HPDE6-E6E7 (cell line): ENCODE data around the gene UBAC2.
"Not testable (repeated sequence)": the region's sequence is repeated elsewhere in the genome, so short reads cannot be mapped to it uniquely, and the experiment has no call there.

Experiments
- DNase-seq: peaks from one replicate; pipeline ENCODE4 v3.0.0; 2011; ENCODE audit warnings: missing footprints; ENCODE audit errors: extremely low spot score

UBAC2 gene

DNA sequence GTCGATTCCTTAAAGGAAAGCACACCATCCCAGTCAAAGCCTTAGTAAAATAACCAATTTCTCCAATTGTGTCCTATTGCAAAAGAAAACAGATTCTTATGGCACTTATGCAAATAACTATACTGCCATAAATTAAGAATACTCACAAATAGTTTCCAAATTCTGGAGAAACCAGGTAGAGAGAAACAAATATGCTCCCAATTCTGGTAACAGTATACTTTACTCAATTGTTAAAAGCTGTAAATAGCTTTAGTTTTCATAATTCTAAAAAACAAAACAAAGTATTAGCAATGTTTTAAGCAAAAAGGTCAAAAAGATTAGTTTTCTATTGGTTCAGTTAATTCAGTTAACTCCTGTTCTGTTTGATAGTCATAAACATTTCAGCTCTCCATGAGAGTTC lies 18.2 kb upstream of the UBAC2 start:
- DNase-seq: no peak

DNA sequence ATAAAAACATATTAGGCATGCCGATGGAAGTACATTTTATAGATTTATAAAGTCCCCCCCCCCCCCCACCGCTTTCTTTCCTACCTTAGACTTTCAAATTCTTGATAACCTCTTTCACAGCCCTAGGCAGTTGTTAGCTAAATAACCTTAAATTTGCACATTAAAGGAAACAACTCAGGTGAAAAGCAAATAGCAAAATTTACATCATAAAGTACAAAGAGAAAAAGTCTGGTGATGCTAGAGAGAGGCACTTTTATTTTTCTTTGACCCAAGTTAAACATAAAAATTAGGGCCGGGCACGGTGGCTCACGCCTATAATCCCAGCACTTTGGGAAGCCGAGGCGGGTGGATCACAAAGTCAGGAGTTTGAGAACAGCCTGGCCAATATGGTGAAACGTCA lies 15.0 kb upstream of the UBAC2 start:
- no peak for DNase-seq

DNA sequence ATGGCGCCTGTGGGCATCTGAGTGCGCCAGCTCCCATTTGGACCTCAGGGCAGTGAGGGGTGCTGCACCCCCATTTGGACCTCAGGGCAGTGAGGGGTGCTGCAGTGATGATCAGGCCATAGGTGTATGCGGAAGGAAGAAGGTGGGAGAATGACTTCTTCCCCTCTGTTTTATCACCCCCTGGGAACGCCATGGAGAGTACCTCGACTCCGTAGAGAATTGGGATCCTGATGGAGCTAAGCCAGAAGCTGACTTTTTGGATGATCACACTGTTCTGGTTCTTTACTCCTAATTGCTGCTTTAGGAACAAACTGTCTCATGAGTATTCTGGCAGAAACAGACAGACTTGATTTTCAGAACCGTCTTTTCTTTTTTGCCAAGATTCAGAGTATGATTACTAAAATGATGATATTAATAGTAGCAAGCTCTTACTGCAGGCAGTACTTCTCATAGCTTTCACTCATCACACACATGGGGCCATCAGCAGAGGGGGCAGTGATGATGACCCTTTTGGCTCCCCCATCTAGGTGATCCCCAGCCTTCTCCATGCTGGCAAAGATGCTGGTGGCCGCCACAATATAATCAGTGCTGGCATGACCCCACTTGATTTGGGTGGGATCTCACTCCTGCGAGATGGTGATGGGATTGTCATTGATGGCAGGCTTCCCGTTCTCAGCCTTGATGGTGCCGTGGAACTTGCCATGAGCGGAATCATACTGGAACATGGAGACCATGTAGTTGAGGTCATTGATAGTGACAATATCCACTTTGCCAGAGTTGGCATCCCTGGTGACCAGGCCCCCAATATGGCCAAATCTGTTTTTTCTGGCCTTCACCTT lies 10.3 kb upstream of the UBAC2 start:
- no peak for DNase-seq

DNA sequence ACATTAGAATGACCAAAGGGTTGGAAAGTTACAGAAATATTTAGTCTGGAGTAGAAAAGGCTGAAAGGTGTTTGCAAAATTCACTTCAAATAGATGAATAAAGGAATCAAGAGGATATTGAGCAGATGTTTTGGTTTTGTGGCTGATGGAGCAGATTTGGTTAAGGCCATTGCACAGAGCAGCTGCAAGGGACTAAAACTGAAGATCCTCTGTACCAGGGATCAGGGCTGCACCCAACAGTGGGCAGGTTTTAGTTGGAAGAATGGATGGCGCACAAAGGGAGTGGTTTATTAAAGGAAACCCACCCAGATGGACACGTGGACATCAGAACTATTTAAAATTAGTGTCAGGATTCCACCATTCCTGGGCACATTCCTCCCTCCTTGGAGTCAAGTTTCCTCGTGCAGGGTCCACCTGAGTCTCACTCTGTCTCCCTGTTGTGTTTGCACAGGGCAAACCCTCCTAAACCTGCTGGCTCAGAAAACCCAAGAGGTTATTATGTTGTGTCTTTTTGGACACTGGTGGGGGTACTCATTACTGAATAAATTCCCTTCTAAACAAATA lies 9.2 kb upstream of the UBAC2 start:
- DNase-seq: no peak

DNA sequence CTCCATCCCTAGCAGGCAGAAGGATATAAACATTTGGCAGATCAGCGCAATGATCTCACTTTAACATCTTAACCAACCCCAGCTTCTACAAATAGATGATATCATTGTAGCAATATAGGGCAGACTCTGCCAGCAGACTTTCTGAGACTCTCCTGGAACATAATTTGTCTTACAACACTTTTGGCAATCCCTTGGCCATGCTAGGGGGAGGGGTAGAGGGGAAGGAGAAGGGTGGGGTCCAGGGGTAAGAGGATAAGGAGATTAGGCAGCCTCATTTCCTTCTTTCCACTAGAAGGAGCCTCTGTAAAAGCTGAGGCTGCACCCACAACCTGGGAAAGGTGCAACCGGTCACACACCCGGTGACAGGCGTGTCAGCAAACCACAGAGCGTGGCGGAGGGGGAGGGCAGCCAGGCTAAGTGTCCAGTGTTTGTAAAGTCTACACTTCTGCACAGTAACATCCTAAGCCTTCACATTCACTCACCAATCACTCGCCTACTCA lies 8.7 kb upstream of the UBAC2 start:
- DNase-seq: no peak

DNA sequence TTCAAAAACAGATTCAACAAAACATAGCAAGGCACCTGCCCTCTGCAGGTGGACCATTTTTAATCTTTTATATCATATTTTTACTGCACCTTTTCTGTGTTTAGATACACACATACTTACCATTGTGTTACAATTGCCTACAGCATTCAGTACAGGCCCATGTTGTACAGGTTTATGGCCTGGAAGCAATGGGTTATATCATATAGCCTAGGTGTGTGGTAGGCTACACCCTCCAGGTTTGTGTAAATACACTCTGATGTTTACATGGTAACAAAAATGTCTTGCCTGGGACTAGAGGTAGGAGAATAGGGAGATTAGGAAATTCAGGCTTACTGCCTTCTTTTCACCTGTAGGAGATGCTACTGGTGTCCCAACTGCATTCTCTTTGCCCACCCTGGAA lies 8.2 kb upstream of the UBAC2 start:
- DNase-seq: no peak

DNA sequence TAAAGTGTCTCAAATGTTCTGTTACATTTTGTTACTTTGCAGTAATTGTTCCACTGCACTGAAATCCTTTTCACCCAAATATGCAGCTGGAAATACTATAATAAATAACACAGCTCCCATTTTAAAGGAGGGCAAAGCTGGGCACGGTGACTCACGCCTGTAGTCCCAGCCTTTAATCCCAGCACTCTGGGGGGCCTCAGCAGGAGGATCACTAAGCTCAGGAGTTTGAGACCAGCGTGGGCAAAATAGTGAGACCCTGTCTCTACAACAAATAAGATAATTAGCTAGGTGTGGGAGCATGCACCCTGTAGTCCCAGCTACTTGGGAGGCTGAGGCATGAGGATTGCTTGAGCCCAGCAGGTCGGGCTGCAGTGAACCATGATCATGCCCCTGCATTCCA lies 7.5 kb upstream of the UBAC2 start:
- no peak for DNase-seq

DNA sequence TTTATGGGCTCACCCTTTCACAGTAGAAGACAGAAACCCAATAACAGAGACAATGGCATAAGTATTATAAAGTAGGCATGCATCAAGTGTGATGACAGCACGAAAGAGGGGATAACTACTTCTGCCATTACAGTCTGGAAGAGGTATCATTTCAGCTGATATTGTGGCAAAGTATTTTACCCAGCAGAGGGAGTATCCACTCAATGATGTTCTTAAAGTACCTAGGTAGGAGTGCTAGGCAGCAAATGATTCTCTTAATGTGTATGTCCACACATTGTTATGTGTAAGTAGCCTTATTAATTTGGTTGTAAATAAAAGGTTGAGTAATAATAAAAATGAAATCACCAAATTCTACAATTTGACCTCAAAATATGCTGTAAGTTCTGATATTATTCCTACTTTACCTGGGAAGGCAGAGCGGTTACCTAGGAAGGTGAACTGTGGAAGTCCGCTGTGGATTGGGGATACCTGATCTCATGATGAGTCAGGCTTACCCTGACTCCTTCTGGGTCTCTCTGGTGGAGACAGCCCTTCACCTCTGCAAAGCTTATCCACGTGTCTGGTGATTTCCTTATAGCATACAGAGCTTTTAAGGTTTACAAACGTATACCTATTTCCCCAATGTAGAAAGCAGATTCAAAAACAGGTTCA lies 4.1 kb upstream of the UBAC2 start:
- peak; percentile 78 for DNase-seq

DNA sequence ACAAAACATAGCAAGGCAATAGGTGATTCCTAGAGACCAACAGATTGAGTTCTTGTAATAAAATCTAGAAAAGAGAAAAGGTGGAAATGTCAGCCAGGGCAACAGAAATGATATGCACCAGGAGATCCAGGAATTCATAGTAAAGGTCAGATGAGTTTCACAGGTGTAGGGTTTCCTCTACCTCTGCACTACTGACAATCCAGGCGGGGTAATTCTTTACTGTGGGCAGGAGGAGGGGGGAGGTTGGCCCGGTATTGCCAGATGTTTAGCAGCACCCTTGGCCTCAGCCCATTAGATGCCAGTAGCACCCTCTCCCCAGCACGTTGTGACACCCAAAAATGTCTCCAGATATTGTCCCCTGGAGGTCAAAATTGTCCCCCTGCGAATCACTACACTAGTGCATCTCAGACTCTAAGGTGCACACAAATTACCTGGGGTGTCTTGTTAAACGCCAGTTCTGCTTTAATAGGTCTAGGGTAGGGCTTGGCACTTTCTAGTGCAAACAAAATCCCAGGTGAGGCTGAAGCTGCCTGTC lies 3.5 kb upstream of the UBAC2 start:
- no peak for DNase-seq

DNA sequence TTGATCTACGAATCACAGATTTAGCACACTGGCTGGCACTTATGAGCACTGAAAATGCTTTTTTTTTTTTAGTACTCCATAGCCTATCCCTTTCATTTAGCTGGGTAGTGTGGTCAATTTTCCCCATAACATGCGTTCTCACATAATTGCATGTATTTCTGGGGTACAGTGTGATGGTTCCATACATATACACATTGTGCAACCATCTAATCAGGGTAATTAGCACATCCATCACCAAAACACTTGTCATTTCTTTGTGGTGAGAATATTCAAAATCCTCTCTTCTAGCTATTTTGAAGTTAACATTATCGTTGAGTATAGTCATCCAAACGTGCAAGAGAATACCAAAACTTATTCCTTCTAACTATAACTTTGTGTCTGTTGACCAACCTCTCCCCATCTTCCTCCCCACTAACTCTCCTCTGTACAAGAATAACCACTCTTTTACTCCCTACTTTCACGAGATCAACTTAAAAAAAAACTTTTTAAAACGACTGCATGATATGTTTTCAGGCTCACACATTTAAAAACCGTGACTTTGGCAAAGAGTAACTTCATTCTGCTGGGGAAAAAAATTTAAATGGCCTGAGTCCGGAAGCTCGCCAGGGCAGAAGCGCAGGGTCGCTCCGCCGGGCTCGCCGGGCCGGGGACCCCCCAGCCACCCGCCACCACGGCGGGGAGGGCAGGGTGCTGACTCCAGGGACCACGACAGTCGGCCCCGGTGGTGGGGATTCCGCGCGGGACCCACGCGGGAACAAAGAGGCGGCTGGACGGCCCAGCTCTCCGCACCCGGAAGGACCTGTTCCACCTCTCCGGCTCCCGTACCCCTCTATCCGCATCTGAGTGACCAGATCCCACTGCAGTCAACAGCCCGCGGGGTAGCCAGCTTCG lies 868 bp upstream of the UBAC2 start:
- DNase-seq: no peak

DNA sequence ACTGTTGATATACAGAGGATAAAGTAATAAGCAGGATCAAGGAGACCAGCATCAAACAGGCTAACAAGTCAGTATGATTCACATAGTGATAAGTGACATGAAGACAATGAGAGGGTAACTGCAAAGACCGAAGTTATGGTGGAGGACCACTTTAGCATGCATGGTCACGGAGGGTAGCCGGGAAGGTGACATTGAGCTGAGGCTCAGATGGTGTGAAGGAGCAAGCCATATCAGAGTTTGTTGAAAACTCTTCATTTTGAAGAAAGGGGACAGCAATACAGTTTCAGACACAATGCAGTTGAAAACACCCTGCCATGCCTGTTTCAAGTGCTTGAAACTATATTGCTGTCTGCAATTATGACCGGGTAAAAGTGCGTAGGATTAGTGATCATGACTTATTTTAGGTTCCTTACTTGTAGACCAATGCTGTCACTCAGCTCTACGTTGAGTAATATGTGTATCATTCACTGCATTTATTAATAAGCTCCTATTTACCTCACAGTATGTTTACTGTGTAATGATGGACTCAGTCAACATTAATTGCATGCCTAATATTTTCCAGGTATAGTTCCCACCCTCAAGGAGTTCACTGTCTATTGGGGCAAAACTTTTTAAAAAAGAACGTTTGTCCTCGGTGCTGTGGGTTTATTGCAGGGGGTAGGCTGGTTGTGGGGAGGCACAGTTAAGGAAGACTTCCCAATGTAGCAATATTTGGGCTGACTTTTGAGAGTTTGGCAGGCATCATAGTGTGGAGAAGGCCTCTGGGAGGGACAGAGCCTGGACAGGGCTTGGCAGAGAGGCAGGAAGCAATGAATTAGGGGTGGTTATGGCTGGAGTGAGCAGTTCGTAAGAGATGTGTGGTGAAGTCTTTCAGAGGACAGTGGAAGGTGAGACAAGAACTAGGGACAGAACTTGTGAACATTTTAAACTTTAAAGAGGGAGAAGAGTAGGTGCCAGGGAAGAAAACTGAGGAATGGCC lies 3.2 kb downstream of the UBAC2 start:
- no peak for DNase-seq

DNA sequence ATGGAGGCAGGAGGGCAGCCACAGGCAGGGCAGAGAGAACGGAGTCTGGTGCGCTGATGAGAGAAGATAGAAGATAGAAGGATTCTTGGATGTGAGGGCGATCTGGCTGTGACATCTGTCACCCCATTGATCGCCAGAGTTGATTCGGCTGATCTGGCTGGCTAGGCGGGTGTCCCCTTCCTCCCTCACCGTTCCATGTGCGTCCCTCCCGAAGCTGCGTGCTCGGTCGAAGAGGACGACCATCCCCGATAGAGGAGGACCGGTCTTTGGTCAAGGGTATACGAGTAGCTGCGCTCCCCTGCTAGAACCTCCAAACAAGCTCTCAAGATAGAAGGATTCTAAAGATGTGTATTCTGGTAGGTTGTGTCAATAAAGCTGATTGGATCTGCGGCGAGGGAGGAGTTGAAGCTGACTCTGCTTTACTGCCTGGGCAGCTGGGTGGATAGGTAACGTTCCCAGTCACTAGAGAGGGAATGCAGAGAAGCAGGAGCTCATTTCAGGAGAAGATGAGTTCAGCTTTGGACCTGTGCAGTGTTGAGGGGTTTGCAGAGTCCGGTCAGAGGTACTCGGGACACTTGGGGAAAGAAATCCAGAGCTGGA lies 5.1 kb downstream of the UBAC2 start:
- DNase-seq: no peak

DNA sequence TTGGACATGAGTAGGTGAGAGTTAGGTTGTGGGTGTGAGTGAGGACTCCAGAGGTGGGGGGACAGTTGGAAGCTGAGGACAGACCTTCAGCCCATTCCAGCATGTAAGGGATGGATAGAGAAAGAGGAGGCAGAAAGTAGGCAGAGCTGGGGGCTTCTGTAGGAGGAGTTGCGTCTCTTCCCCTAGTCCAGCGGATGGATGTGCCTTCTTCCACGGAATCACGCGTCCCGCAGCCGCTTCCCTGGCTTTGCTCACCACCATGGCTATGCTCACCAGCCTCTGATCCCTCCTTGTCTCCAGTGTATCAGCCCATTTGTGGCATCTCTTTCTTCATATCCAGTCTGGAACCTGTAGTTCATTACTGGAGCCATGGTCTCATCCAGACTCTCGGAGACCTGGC lies 5.6 kb downstream of the UBAC2 start:
- no peak for DNase-seq

DNA sequence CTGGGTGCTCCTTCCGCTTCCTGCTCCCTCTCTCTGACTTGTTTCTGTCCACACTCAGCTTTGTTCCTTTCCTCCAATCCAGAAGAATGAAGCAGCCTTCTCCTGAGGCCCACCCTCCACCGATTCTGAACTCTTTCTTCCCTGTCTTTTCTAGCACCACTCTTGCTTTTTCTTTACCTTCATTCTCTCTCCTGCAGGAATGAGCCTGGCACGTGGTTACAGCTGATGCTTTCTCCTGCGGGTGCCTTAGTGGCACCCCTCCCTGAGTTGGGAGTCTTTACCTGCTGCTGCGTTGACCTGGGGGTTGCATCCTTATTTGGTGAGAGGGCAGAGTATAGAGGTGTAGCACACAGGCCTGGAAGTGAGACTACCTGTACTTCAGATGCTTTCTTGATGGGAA lies 6.2 kb downstream of the UBAC2 start:
- no peak for DNase-seq

DNA sequence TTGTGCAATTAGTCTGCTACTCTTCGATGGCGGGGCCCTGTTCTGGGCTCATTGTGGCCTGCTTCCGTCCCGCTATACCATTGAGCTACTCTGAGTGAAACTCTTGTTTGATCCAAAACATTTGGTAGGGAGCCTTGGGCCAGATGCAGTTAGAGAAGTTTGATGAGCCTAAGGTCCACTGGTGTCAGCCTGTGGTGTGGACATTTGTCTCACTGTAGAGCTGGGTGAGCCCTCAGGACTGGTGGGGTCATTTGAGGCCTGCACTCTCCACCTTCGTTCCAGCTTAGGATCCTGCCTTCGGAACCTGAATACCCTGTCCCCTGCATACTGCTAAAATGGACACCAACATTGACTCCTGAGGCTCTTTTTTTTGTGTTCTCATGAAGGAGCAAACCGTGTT lies 6.9 kb downstream of the UBAC2 start:
- no peak for DNase-seq

DNA sequence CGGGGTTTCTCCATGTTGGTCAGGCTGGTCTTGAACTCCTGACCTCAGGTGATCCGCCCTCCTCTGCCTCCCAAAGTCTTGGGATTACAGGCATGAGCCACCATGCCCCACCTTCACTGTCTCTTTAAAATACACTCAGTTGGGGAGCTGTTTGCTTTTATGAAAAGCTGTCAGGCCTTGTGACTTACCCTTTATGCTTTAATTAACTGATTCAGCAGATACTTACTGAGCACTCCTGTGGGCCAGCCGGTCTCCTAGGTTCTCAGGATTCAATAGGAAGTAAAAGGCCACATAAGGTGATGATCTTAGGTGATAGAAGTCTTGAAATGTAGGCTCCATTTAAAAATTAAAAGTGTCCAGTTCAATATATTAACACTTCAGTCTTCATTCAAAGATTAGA lies 7.5 kb downstream of the UBAC2 start:
- no peak for DNase-seq

DNA sequence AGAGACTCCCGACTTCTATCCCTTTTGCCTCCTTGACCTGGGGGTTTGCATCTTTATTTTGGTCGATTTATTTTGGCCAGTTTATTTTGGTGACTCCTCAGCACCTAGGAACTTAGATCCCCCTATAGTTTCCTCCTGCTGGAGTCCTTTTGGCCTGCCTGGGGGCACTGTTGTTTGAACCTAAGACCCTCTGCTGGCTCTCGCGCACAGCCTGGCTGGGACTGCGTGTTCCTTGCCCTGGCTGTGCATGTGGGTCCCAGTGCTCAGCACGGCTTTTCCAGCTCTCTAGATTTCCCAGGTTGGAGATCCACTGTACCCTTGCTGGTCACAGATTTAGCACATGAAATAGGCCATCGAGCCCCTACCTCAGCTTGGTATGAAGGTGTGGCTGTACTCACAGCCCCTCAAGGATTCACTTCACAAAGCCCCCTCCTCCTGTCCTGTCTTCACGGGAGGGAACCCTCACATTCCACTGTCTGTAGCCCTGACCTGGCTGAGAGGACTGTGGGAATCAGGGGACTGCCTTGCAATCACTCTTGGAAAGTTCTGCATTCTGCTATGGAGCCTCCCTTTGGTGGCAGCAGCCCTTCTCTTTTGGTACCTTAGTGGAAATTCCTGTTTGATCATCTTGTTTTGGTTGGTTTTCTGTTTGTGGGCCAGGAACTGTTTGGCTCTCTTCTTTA lies 8.3 kb downstream of the UBAC2 start:
- DNase-seq: no peak

DNA sequence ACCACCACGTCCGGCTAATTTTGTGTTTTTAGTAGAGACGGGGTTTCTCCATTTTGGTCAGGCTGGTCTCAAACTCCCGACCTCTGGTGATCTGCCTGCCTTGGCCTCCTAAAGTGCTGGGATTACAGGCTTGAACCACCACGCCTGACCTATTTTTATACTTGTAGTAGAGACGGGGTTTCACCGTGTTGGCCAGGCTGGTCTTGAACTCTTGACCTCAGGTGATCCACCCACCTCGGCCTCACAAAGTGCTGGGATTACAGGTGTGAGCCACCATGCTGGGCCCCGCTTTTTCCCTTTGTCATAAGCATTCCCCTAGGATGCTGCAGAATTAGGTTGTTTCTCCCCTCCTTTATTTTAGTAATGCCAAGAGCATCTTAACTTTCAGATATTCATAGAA lies 10.0 kb downstream of the UBAC2 start:
- not testable (repeated sequence) for DNase-seq

DNA sequence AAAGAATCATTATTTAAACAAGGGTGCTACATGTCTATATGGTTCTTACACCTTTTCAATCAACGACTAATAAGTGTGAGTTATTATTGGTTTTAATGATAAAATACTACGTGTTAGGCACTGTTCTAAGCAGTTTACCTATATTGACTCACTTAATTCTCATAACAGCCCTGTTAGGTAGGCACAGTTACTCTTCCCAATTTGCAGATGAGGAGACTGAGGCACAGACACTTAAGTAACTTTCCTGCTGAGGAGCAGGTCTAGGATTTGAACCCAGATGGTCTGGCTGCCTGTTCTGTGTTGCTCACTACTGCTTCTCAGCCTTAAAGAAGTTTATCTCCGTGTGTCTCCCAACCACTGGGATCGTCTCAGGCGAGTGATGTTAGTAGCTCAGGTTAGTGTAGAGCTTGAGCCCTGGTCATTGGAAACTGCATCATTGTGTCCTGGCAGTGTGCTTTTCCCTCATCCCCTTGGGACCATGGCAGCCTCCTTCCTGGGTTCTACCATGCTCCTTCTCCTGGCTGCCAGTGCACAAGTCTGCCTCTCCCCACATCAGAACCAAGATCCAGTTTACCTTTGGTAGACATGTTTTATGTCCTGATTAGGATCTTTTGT lies 10.9 kb downstream of the UBAC2 start:
- DNase-seq: no peak
